ENCODE data around the gene GLDC.

GRCh38 chr9:6592791-6593190 is 52.7 kb downstream of the GLDC start:
- TF ChIP-seq CTCF (IDR thresholded peaks at IDR 0.05) (no peak), POLR2A (IDR thresholded peaks at IDR 0.05) (no peak), POLR2AphosphoS5 (IDR thresholded peaks at IDR 0.05) (no peak)

Data from upper lobe of left lung (tissue), 4 donors.